Large intestine (tissue), 3 donors: ENCODE measurements around the gene EHMT1. TPM values are rescaled to one million over a fixed set of nuclear protein-coding genes. Genes with fewer than 3 reads are reported as not detected.

ENCODE experiments used
- DNase-seq, 2 donors: peaks; one replicate each; pipeline versions ENCODE4 v3.0.0 to v3.0.0-alpha.2; 2013
- H3K27ac ChIP-seq: one replicate; pipeline ENCODE4 v1.5.1; 2013; ENCODE audit warnings: low read length
- H3K27me3 ChIP-seq: 2 replicates; pipeline ENCODE4 v1.6.1; 2013; ENCODE audit warnings: low read length; ENCODE audit not compliant: control insufficient read depth, insufficient read depth
- H3K36me3 ChIP-seq: 2 replicates; pipeline ENCODE4 v1.6.1; 2013; ENCODE audit warnings: low read length; ENCODE audit not compliant: control insufficient read depth, insufficient read depth
- H3K4me1 ChIP-seq: one replicate; pipeline ENCODE4 v1.6.1; 2013; ENCODE audit warnings: low read length; ENCODE audit not compliant: control insufficient read depth, insufficient read depth
- H3K4me3 ChIP-seq: one replicate; pipeline ENCODE4 v1.5.1; 2013; ENCODE audit warnings: low read length
- H3K9me3 ChIP-seq: one replicate; pipeline ENCODE4 v1.6.1; 2013; ENCODE audit warnings: mild to moderate bottlenecking, low read depth, low read length, moderate library complexity; ENCODE audit not compliant: control insufficient read depth
- WGBS: methylation state at CpG from one replicate; pipeline ENCODE4 v1.1.5; 2013; ENCODE audit warnings: low lambda C conversion rate; ENCODE audit not compliant: insufficient coverage; 5-methylcytosine and 5-hydroxymethylcytosine counted together
- polyA plus RNA-seq: library from polyadenylated mRNA; unstranded; fragments of 120-200 nt; gene quantifications from one replicate; pipeline ENCODE4 v1.2.1, GENCODE V29; 2013

The EHMT1 gene
- polyA plus RNA-seq, 1 donor: 38.7 TPM

- WGBS: no CpG with 5 or more reads among the region's 9 CpGs
- H3K27me3 ChIP-seq: no peaks in the 10 kb centered on the region
- peaks cover 44% of the 10 kb centered on the region for H3K36me3 ChIP-seq
- no peak overlapping the region for H3K27ac ChIP-seq
- H3K9me3 ChIP-seq: no peaks in the 10 kb centered on the region
- no peaks in the 10 kb centered on the region for H3K4me1 ChIP-seq
- peak; percentile 29 to 40 for DNase-seq
- no peak overlapping the region for H3K4me3 ChIP-seq
Measured at GRCh38 chr9:137740312-137740711, 121.5 kb downstream of the EHMT1 start.

- no peak overlapping the region for H3K27ac ChIP-seq
- no peaks in the 10 kb centered on the region for H3K27me3 ChIP-seq
- DNase-seq: no peak
- H3K4me1 ChIP-seq: no peaks in the 10 kb centered on the region
- peaks cover 48% of the 10 kb centered on the region for H3K36me3 ChIP-seq
- no CpG with 5 or more reads among the region's 4 CpGs for WGBS
- H3K9me3 ChIP-seq: no peaks in the 10 kb centered on the region
- no peak overlapping the region for H3K4me3 ChIP-seq
Measured at GRCh38 chr9:137741330-137741729, 122.5 kb downstream of the EHMT1 start.

- no CpG with 5 or more reads among the region's 7 CpGs for WGBS
- H3K36me3 ChIP-seq: peaks cover 52% of the 10 kb centered on the region
- no peak for DNase-seq
Measured at GRCh38 chr9:137742698-137743097, 123.9 kb downstream of the EHMT1 start.

GRCh38 chr9:137743695-137744094, 124.9 kb downstream of the EHMT1 start:
- Histone ChIP-seq H3K27ac (no peak overlapping the region), H3K27me3 (no peaks in the 10 kb centered on the region), H3K36me3 (peaks cover 52% of the 10 kb centered on the region), H3K4me3 (no peak overlapping the region), H3K9me3 (no peaks in the 10 kb centered on the region), H3K4me1 (no peaks in the 10 kb centered on the region)
- DNase-seq: no peak
- WGBS: no CpG with 5 or more reads among the region's 19 CpGs

More at GRCh38 chr9:137742698-137743097, 123.9 kb downstream of the EHMT1 start:
- Histone ChIP-seq H3K9me3 (no peaks in the 10 kb centered on the region), H3K4me3 (no peak overlapping the region), H3K27me3 (no peaks in the 10 kb centered on the region), H3K27ac (no peak overlapping the region), H3K4me1 (no peaks in the 10 kb centered on the region)

GRCh38 chr9:137744632-137745183, 125.9 kb downstream of the EHMT1 start:
- no peak for DNase-seq
- no peak overlapping the region for H3K4me3 ChIP-seq
- no peaks in the 10 kb centered on the region for H3K9me3 ChIP-seq
- H3K4me1 ChIP-seq: no peaks in the 10 kb centered on the region
- no peaks in the 10 kb centered on the region for H3K27me3 ChIP-seq
- H3K27ac ChIP-seq: no peak overlapping the region
- peaks cover 52% of the 10 kb centered on the region for H3K36me3 ChIP-seq
- 100% methylated on average over 2 of the region's 11 CpGs for WGBS

GRCh38 chr9:137745541-137745991, 126.8 kb downstream of the EHMT1 start:
- no CpG with 5 or more reads among the region's 10 CpGs for WGBS
- Histone ChIP-seq H3K9me3 (no peaks in the 10 kb centered on the region), H3K4me3 (no peak overlapping the region), H3K36me3 (peaks cover 52% of the 10 kb centered on the region), H3K27ac (no peak overlapping the region), H3K27me3 (no peaks in the 10 kb centered on the region), H3K4me1 (no peaks in the 10 kb centered on the region)
- DNase-seq: no peak

GRCh38 chr9:137748311-137748710, 129.5 kb downstream of the EHMT1 start:
- Histone ChIP-seq H3K27me3 (no peaks in the 10 kb centered on the region), H3K4me1 (no peaks in the 10 kb centered on the region), H3K27ac (no peak overlapping the region), H3K9me3 (no peaks in the 10 kb centered on the region), H3K36me3 (peaks cover 53% of the 10 kb centered on the region), H3K4me3 (no peak overlapping the region)
- no peak for DNase-seq
- no CpG with 5 or more reads among the region's 15 CpGs for WGBS

GRCh38 chr9:137748741-137749140, 129.9 kb downstream of the EHMT1 start:
- peaks cover 53% of the 10 kb centered on the region for H3K36me3 ChIP-seq
- no CpG with 5 or more reads among the region's 3 CpGs for WGBS
- H3K27ac ChIP-seq: no peak overlapping the region
- H3K9me3 ChIP-seq: no peaks in the 10 kb centered on the region
- no peak overlapping the region for H3K4me3 ChIP-seq
- H3K4me1 ChIP-seq: no peaks in the 10 kb centered on the region
- no peaks in the 10 kb centered on the region for H3K27me3 ChIP-seq
- no peak for DNase-seq

- Histone ChIP-seq H3K27me3 (no peaks in the 10 kb centered on the region), H3K36me3 (peaks cover 53% of the 10 kb centered on the region), H3K27ac (no peak overlapping the region), H3K4me3 (no peak overlapping the region), H3K4me1 (no peaks in the 10 kb centered on the region), H3K9me3 (no peaks in the 10 kb centered on the region)
- no peak for DNase-seq
- WGBS: no CpG with 5 or more reads among the region's 4 CpGs
Measured at GRCh38 chr9:137749511-137749910, 130.7 kb downstream of the EHMT1 start.

- Histone ChIP-seq H3K9me3 (peaks cover 4% of the 10 kb centered on the region), H3K27ac (no peak overlapping the region), H3K36me3 (peaks cover 53% of the 10 kb centered on the region), H3K4me1 (no peaks in the 10 kb centered on the region), H3K4me3 (no peak overlapping the region), H3K27me3 (no peaks in the 10 kb centered on the region)
- WGBS: no CpG with 5 or more reads among the region's 3 CpGs
- DNase-seq: no peak
Measured at GRCh38 chr9:137750007-137750406, 131.2 kb downstream of the EHMT1 start.

- WGBS: no CpG with 5 or more reads among the region's 10 CpGs
- H3K9me3 ChIP-seq: peaks cover 5% of the 10 kb centered on the region
- H3K4me3 ChIP-seq: no peak overlapping the region
- peaks cover 54% of the 10 kb centered on the region for H3K36me3 ChIP-seq
- H3K27me3 ChIP-seq: no peaks in the 10 kb centered on the region
- no peak for DNase-seq
- H3K27ac ChIP-seq: no peak overlapping the region
- no peaks in the 10 kb centered on the region for H3K4me1 ChIP-seq
Measured at GRCh38 chr9:137750566-137750965, 131.8 kb downstream of the EHMT1 start.
